MCF 10A (cell line): ENCODE results near the gene CRTC2. TPM values are rescaled to one million over a fixed set of nuclear protein-coding genes. Genes with fewer than 3 reads are reported as not detected.
A peak's percentile ranks its signal among the peaks of the same experiment; 100 is the strongest.

Experiments used
- BruUV-seq: library from RNA; stranded (reverse); fragments of 400-500 nt; replicated peaks from 2 replicates; lab custom pipeline; 2021; lab: Mats Ljungman, UMichigan
- CTCF ChIA-PET: fragments of 300-600 bp; sonication (Branson Sonifier 250); formaldehyde crosslinking; extraction: SDS; loops from one replicate; lab custom pipeline; 2021; ENCODE audit warnings: antibody characterized with exemption, inconsistent platforms; lab: Yijun Ruan, JAX
- POLR2A ChIA-PET: fragments of 300-600, 350-650 bp; sonication (Branson Sonifier 250); formaldehyde crosslinking; extraction: SDS; loops from one replicate; lab custom pipeline; 2020; ENCODE audit warnings: antibody characterized with exemption, inconsistent platforms; lab: Yijun Ruan, JAX
- DNase-seq: peaks from one replicate; pipeline ENCODE4 v3.0.0-alpha.2; 2018; ENCODE audit not compliant: unreplicated experiment
- H3K27ac Mint-ChIP-seq: one replicate; pipeline ENCODE4 v1.8.0; 2022; ENCODE audit warnings: mild to moderate bottlenecking, low read depth, mixed read lengths; ENCODE audit not compliant: unreplicated experiment
- H3K27me3 Mint-ChIP-seq: one replicate; pipeline ENCODE4 v1.8.0; 2022; ENCODE audit warnings: mixed read lengths; ENCODE audit not compliant: insufficient read depth, unreplicated experiment
- H3K36me3 Mint-ChIP-seq: one replicate; pipeline ENCODE4 v1.8.0; 2022; ENCODE audit warnings: mild to moderate bottlenecking, moderate library complexity, mixed read lengths; ENCODE audit not compliant: insufficient read depth, unreplicated experiment
- H3K4me1 Mint-ChIP-seq: one replicate; pipeline ENCODE4 v1.8.0; 2022; ENCODE audit warnings: mixed read lengths; ENCODE audit not compliant: insufficient read depth, unreplicated experiment
- H3K4me3 Mint-ChIP-seq: one replicate; pipeline ENCODE4 v1.8.0; 2022; ENCODE audit warnings: mild to moderate bottlenecking, moderate library complexity, mixed read lengths; ENCODE audit not compliant: unreplicated experiment
- H3K9me3 Mint-ChIP-seq: one replicate; pipeline ENCODE4 v1.8.0; 2022; ENCODE audit warnings: mixed read lengths; ENCODE audit not compliant: unreplicated experiment
- intact Hi-C: fragments of 100-400 bp; cut with micrococcal nuclease; formaldehyde crosslinking; loops from 2 replicates; pipeline ENCODE4 v1.14.1; 2022
- total RNA-seq: library from RNA; stranded (reverse); gene quantifications from 2 replicates; pipeline ENCODE4 v1.2.3, GENCODE V29; 2022
- TF ChIP-seq, protein P1 (sequence below): fragments of 200-600 bp; IDR thresholded peaks from one replicate; pipeline ENCODE4 v1.8.0; 2022; ENCODE audit warnings: antibody characterized with exemption, mild to moderate bottlenecking; ENCODE audit not compliant: unreplicated experiment

The CRTC2 gene
- total RNA-seq, 1 experiment from 2014 or later, result 47.0 TPM

DNA sequence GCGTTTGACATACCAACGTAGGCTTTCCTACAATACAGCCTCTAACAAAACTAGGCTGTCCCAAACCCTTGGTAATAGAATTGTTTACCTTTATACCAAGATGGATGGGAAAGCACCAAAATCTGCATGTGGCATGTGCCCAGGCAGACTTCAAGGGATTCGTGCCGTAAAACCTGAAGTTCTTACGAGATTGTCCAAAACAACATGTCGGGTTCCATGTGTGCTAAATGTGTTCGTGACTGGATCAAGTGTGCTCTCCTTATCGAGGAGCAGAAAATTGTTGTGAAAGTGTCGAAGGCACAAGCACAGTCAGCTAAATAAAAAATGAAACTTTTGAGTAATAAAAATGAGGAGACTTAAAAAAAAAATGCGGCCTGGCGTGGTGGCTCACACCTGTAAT lies 37.2 kb upstream of the CRTC2 start:
- no peaks in the 10 kb centered on the region for H3K9me3 Mint-ChIP-seq
- POLR2A ChIA-PET, result interaction anchor here (0.5 to 13.2 kb wide), 7 partner anchors 9 to 186 kb away, joined by 3 to 358 read pairs (median 4); partner anchors contain the start of genes CREB3L4, JTB, RAB13 and SLC39A1
- peaks cover 66% of the 10 kb centered on the region for H3K36me3 Mint-ChIP-seq
- TF ChIP-seq, protein P1, sequence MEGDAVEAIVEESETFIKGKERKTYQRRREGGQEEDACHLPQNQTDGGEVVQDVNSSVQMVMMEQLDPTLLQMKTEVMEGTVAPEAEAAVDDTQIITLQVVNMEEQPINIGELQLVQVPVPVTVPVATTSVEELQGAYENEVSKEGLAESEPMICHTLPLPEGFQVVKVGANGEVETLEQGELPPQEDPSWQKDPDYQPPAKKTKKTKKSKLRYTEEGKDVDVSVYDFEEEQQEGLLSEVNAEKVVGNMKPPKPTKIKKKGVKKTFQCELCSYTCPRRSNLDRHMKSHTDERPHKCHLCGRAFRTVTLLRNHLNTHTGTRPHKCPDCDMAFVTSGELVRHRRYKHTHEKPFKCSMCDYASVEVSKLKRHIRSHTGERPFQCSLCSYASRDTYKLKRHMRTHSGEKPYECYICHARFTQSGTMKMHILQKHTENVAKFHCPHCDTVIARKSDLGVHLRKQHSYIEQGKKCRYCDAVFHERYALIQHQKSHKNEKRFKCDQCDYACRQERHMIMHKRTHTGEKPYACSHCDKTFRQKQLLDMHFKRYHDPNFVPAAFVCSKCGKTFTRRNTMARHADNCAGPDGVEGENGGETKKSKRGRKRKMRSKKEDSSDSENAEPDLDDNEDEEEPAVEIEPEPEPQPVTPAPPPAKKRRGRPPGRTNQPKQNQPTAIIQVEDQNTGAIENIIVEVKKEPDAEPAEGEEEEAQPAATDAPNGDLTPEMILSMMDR, result no peak
- H3K27ac Mint-ChIP-seq, result no peak overlapping the region
- intact Hi-C loops, result no loop called here
- peaks cover 19% of the 10 kb centered on the region for H3K4me1 Mint-ChIP-seq
- DNase-seq, result no peak
- no peak overlapping the region for H3K4me3 Mint-ChIP-seq
- CTCF ChIA-PET, result interaction anchor here (0.6 to 1.0 kb wide), 3 partner anchors 184 to 320 kb away, joined by 3 read pairs; no protein-coding TSS in a partner anchor
- no TSS peak for BruUV-seq
- H3K27me3 Mint-ChIP-seq, result no peaks in the 10 kb centered on the region

DNA sequence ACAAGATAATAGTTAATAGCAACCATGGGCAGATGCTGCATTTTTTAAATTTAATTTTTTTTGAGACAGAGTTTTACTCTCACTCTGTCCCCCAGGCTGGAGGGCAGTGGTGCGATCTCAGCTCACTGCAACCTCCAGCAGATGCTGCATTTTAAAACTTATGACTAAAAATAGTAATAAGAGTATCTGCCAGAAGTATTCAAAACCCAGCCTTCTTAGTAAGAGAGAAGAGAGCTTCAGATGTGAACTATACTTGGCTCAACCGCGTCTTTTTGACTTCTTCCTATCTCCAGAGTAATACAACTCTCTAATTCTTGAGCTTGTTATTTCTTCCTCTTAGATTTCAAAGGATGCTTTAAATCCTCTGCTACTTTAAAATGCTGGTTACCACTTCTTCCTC lies 36.8 kb upstream of the CRTC2 start:
- no peak for DNase-seq
- TF ChIP-seq, protein P1, result no peak
- Mint-ChIP-seq H3K4me3 (no peak overlapping the region), H3K27me3 (no peaks in the 10 kb centered on the region), H3K9me3 (no peaks in the 10 kb centered on the region), H3K36me3 (peaks cover 70% of the 10 kb centered on the region), H3K4me1 (peaks cover 22% of the 10 kb centered on the region), H3K27ac (no peak overlapping the region)
- POLR2A ChIA-PET, result interaction anchor here (0.6 to 13.2 kb wide), 9 partner anchors 9 to 637 kb away, joined by 3 to 358 read pairs (median 4); partner anchors contain the start of genes CREB3L4, JTB, RAB13 and SLC39A1
- BruUV-seq, result no TSS peak
- CTCF ChIA-PET, result interaction anchor here (0.6 to 1.0 kb wide), 3 partner anchors 184 to 319 kb away, joined by 3 read pairs; no protein-coding TSS in a partner anchor
- intact Hi-C loops, result no loop called here

DNA sequence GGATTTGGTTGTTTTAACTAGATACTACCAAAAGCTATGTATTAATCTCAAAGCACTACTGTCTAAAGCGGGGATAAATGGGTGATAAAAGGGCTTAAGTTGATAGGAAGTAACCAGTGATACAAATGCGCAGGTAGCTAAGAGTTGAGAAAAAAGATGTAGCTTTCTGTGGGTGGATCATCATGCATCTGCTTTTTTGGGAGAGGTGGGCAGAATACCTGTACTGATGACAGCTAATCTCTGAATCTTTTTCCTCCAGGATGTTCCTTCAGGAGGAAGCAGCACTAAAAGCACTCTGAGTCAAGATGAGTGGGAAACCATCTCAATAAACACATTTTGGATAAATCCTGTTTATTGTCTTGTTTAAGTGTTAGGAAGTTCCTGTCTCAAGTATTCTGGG lies 33.4 kb upstream of the CRTC2 start:
- POLR2A ChIA-PET, result interaction anchor here (0.6 to 13.2 kb wide), 21 partner anchors 9 to 551 kb away, joined by 3 to 358 read pairs (median 18); partner anchors contain the start of genes CREB3L4, CRTC2, DENND4B and GATAD2B
- BruUV-seq, result no TSS peak

DNA sequence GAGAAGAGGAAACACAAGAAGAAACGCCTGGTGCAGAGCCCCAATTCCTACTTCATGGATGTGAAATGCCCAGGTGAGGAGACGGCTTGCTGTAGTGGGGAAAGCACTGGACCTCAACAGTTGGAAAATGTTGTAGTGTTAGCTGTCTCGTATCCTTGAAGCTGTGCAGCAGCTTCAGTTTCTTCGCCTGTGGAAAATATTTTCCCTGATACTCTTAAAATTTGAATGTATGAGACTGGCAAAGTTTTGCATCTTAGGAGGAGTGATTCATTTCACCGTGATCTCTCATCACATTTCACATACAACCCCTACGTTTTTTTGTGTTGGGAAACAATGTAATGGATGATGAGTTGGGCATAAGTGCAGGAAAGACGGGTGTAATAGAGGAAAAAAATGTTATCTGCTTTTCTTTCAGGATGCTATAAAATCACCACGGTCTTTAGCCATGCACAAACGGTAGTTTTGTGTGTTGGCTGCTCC lies 32.8 kb upstream of the CRTC2 start:
- H3K36me3 Mint-ChIP-seq, result peaks cover 60% of the 10 kb centered on the region
- H3K9me3 Mint-ChIP-seq, result no peaks in the 10 kb centered on the region
- peak overlapping the region; percentile 90 for H3K4me3 Mint-ChIP-seq
- POLR2A ChIA-PET, result interaction anchor here (0.6 to 13.2 kb wide), 53 partner anchors 10 to 1029 kb away, joined by 3 to 358 read pairs (median 6); partner anchors contain the start of genes CHTOP, CREB3L4, CRTC2 and DENND4B
- intact Hi-C loops, result no loop called here
- peaks cover 31% of the 10 kb centered on the region for H3K4me1 Mint-ChIP-seq
- TSS peak; percentile 79 for BruUV-seq
- no peak for DNase-seq
- H3K27me3 Mint-ChIP-seq, result no peaks in the 10 kb centered on the region
- CTCF ChIA-PET, result interaction anchor here (1.0 to 7.8 kb wide), 4 partner anchors 14 to 364 kb away, joined by 3 to 80 read pairs (median 34); partner anchors contain the start of genes GATAD2B, JTB and S100A13
- peak overlapping the region; percentile 98 for H3K27ac Mint-ChIP-seq
- TF ChIP-seq, protein P1, result no peak

More for the DNA sequence above, 33.4 kb upstream of the CRTC2 start:
- no peak for DNase-seq
- peak overlapping the region; percentile 98 for H3K27ac Mint-ChIP-seq
- H3K27me3 Mint-ChIP-seq, result no peaks in the 10 kb centered on the region
- peak overlapping the region; percentile 90 for H3K4me3 Mint-ChIP-seq
- peaks cover 64% of the 10 kb centered on the region for H3K36me3 Mint-ChIP-seq
- intact Hi-C loops, result no loop called here
- CTCF ChIA-PET, result interaction anchor here (1.0 to 7.8 kb wide), 4 partner anchors 15 to 364 kb away, joined by 3 to 80 read pairs (median 34); partner anchors contain the start of genes GATAD2B, JTB and S100A13
- peaks cover 24% of the 10 kb centered on the region for H3K4me1 Mint-ChIP-seq
- TF ChIP-seq, protein P1, result no peak
- H3K9me3 Mint-ChIP-seq, result no peaks in the 10 kb centered on the region
